HG03378 (cell line): ENCODE measurements around the gene PRPF19.

Experiments used
- ATAC-seq: cut with Tn5 transposase; IDR thresholded peaks from one replicate; pipeline ENCODE4 v1.9.1; 2021; ENCODE audit warnings: mild to moderate bottlenecking, moderate library complexity; ENCODE audit not compliant: unreplicated experiment

Gene PRPF19

DNA sequence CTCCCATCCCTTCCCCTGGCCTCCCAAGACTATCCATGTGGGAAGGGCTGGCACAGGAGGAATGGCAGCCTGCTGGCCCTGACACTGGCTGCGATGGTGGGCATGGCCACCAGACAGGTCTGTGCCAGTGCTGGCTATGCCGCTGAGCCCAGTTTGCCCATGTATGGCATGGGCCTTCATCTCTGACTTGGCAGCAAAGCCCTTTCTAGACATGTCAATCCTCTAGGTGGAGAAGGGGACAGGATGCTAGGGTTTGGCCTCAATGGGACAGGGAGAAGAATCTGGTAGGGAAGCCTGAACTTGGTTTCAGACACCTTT is 30.3 kb downstream of the PRPF19 start:
- ATAC-seq = no peak

DNA sequence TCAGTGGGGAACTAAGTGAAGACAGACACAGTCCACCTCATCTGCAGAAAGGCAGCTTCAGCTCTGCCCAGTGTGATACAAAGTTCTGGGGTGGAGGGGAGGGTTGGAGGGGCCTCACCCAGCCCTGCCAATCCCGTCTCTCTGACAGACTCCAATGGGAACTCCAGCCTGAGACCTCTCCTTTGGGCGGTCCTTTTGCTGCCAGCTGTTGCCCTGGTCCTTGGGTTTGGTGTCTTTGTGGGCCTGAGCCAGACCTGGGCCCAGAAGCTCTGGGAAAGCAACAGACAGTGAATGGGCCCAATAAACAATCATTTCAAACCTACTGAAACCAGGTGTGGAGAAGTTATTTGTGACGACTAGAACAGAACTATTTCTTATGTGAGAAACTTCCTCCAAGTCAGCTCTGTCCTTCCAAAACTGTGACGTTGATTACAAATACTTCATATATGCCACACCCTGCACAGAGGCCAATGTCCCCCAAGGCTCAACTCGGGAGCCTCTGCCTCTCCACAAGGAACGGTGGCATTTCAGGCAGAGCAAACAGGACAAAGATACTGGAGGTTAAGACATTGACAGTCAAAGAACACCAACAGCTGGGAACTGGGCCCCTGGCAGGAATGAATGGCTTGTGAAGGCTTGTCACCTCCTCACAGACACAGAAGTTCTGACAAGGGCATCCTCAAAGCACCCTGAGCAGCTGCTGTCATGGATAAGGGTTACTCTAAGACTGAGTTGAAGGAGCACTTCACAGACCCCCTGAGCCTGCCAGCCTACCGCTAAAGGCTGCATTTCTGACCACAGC is 30.8 kb downstream of the PRPF19 start:
- ATAC-seq = no peak

DNA sequence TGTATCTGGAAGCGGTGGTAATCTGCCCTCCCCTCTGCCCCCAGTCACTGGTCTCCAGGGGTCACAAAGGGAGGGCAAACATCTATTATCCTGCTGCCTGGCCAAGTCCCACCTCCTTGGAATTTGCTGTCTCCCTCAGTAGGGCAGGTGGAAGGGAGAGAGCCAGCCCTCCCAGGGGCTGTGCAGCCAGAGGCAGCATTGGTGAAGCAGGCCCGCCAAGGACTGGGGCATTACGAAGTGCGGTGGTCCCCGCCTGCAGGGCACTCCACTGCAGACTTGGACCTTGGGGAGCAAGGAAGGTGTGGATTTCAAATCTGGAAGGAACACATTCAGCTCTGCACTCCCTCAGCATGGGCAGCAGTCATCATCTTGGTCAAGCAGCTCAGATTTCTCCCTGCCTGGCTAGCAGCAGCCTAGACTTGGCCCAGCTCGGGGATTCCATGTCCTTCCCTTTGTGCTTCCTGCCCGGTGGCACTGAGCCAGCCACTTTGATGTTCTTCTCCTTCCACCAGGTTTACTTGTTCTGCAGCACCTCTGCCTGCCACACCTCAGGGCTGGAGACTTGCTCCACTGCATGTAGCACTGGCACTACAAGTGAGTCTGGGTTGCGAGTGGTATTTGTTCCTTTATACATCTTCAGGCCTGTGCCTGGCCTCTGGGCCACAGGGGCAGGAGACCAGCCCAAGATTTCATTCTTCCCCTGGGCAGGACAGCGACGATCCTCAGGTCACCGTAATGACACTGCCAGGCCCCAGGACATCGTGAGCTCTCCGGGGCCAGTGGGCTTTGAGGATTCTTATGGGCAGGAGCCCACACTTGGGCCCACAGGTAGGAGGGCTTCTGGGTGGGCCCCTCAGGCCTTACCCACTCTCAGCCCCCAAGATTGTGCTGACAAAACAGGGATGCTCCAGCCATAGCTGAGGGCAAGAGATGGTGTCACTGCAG is 31.7 kb downstream of the PRPF19 start:
- ATAC-seq = no peak

DNA sequence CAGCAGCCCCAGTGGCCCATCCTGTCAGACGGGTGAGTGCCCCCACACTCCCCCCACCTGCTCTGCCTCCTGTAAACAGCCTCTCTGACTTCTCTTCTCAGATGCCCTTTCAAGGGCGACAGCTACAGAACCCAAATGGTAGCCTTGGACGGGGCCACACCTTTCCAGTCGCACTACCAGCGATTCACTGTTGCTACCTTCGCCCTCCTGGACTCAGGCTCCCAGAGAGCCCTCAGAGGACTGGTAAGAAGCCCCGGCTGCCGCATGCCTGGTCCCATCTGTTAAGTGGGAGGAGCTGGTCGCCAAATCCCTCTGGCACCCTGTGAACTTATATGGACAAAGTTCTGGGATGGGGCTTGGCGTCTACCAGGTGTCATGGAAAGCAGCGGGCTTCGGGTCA is 32.9 kb downstream of the PRPF19 start:
- ATAC-seq = no peak

DNA sequence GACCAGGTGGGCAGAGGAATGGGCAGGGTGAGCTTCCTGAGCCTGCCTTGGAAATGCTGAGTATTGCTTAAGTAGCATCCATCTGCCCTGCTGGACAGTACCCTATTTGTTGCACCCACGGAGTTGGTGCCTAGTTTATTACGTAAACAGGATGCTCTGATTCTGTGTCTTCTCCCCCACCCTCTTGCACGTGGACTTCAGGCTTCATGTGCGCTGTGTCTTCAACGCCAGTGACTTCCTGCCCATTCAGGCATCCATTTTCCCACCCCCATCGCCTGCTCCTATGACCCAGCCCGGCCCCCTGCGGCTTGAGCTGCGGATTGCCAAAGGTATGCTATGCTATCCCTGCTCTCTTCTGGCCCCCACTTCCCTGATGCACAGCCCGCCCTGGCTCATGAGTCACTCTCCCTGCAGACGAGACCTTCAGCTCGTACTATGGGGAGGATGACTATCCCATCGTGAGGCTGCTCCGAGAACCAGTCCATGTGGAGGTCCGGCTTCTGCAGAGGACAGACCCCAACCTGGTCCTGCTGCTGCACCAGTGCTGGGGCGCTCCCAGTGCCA is 33.3 kb downstream of the PRPF19 start:
- no peak for ATAC-seq

DNA sequence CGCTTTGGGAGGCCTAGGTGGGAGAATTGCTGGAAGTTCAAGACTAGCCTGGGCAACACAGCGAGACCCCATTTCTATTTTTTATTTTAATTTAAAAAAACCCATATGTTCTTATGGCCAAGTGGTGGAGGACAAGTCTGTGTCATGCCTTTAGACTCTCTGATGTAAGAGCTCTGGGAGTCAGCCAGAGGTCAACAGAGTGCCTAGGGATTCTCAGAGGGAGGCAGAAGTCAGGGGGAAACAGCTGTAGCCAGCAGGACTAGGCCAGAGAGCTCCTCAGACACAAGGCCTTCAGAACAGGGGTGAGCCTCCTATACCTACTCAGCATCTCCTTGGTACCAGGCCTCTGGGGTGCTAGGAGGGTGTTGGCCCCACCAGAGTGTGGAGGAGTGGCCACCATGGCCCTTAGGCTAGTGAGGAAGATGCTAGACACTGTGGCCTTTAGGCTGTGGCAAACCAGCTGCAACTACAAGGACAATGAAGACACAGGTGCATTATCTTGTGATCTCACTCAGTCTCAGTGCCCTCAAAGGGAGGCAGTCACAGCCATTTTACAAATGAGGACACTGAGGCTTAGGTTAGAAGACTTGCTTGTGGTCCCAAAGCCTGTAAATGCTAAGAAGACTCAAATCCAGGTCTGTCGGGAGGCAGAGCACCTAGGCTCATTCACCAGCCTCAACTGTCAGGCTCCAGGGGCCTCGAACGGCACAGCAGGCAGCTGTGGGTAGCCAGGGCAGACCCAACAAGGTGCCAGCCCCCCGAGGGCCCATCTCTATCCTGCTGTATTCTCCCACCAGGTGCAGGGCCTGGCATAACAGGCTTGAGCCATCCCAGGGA is 34.0 kb downstream of the PRPF19 start:
- ATAC-seq = no peak

DNA sequence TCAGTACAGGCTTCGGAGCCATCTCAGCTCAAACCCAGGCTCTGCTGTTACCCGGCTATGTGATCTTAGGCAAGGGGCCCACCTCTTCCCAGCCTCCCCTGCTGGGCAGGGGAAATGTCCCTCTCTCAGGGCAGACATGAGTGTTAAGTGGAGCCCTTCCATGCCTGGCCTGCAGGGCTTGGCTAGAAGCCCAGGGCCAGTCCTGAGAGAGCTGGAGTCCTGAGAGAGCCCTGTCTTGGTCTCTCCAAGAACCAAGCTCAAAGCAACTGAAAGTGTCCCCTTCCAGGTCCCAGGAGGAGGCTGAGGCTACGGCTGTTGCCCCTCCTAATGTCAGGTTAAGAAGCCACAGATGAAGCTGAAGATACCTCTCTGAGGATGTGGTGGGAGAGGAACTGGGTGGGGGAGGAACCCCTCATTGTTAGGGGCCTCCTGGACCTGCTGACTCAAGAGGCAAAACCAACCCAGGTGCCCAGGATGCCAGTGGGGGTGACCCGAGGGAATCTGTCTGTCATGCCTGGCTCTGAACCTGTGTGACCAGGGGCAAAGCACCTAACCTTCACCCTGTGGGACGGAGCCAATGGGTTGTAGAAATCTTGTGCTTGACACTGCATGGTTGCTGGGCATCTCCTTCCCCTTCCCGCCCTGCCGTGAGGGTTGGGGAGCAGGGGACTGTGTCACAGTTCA is 34.9 kb downstream of the PRPF19 start:
- no peak for ATAC-seq

DNA sequence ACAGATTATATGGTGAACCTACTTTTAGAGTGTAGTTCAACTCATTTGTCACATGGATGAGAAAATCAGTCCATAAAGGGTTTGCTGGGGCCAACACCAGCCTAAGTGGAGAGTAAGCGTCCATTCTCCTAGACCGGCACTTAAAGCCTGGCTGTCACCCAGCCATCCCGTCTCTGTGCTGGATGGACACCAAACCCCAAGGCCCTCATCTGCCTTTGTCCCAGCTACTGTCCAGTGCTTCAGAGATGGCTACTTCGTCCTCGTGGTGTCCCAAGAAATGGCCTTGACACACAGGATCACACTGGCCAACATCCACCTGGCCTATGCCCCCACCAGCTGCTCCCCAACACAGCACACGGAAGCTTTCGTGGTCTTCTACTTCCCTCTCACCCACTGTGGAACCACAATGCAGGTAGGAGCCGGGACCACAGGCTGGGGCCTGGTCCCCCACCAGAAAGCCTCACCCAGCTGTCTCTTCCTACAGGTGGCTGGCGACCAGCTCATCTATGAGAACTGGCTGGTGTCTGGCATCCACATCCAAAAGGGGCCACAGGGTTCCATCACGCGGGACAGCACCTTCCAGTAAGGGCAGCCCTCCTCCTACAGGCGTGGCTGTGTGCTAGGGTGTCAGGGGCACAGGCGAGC is 35.5 kb downstream of the PRPF19 start:
- no peak for ATAC-seq

DNA sequence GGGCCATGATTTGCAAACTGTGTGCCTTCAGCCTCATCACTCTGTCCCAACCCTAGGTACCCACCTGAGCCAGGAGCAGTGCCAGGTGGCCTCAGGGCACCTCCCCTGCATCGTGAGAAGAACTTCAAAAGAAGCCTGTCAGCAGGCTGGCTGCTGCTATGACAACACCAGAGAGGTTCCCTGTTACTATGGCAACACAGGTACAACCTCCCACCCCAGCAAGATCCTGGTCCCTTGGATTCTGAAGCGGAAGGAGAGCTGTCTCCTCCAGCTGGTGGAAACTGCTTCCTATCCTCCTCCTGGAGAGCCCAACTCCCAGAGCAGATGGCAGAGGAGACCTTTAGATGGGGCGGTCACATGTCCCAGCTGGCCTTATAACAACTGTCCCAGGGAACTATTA is 36.1 kb downstream of the PRPF19 start:
- ATAC-seq = no peak

DNA sequence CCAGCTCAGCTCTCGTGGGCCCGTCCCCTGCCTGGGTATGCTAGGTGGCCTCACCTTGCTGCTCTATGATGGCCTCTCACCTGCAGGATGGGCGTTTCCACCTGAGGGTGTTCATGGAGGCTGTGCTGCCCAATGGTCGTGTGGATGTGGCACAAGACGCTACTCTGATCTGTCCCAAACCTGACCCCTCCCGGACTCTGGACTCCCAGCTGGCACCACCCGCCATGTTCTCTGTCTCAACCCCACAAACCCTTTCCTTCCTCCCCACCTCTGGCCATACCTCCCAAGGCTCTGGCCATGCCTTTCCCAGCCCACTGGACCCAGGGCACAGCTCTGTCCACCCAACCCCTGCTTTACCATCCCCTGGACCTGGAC is 36.9 kb downstream of the PRPF19 start:
- no peak for ATAC-seq

DNA sequence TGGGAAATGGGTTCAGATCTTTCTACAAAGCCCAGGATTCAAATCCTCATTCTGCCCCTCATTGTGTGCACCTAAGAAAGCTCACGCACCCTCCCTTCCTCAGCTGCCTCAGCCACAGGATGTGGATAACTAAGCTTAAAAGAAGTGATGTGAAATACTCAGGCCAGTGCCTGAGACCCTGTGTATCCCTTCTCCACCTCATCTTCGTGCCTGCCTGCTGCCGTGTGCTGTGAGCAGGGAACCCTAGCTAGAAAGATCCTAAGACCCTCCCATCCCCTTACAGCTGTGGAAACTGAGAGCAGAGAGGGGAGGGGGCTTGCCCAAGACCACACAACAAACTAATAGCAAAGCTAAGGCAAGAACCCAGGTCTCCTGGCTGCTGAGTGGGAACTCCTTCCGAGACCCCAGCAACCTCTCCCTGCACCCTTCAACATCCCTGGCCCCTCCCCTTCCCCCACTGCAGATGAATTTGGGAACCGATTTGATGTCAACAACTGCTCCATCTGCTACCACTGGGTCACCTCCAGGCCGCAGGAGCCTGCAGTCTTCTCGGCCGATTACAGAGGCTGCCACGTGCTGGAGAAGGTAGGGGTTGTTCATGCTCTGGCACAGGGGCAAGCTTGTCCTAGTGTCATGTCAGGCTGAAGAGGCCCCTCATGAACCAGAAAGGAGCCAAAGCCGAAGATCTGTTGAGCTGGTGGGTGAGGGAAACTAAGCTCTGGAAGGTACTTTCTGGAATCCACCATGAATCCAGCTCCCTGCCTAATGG is 37.5 kb downstream of the PRPF19 start:
- no peak for ATAC-seq

DNA sequence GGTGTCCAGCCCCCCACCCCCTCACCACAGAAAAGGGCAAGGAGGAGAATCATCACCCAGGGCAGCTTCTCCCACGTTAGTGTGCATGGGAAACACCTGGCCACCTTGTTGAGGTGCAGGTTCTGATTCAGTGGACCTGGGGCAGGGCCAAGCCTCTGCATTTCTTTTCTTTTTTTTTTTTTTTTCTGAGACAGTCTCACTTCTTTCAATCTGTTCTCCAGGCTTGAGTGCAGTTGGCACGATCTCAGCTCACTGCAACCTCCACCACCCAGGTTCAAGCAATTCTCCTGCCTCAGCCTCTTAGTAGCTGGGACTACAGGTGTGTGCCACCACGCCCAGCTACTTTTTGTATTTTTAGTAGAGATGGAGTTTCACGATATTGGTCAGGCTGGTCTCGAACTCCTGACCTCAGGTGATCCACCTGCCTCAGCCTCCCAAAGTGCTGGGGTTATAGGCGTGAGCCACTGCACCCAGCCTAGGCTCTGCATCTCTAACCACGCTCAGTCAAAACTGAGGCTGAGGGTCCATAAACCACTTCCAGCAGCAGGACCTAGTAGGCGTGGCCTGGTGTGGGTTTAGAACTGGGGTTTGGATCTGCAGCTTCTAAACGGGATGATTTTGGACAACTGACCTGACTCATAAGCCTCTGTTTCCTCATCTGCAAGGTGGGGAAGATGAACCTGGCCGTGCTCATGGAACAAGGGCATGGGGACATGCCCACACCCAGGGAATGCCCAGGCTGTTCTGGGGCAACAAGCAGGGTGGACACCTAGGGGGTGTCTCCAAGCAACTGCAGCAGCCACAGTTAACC is 38.3 kb downstream of the PRPF19 start:
- ATAC-seq = no peak

DNA sequence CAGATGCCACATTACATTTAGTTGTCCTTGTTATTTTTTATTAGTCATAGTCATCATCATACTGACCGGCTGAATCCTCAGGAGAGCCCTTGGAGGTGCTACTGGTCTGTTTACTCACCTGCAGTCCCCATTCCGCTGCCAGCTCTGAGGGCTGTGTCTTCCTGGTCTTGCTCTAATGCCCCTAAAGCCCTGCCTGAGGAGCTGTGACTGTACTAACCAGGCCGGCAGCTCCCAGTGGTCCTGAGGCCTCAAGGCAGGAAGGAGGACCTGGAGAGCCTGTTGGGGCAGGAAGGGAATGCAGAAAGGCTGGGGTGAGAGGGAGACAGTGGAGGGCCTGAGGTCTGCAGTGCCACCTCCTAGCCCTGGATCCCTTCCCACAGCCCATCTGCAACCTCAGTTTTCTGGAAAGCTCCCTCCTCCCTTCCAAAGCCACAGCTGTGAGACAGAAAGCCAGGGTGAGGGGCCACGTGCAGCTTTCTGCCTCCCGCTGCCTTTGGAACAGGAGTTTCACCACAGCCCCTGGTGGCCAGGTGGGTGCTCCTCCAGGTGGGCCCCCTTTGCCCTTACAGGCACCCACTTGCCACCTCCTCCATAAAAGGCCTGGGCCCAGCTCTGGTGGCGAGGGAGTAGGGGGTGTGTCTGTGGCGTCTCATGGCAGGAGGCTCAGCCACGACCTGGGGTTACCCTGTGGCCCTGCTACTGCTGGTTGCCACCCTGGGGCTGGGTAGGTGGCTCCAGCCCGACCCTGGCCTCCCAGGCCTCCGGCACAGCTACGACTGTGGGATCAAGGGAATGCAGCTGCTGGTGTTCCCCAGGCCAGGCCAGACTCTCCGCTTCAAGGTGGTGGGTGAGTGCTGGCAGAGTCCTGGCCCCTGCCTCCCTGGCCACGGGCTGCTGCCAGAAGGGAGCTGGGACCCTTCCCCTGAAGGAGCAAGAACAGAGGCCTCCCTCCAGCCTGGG is 39.2 kb downstream of the PRPF19 start, which contains the start of gene ZP1:
Gene ZP1, plus strand, starts transcription at position 632 of the 960 bp plus-strand sequence. Its CDS starts 20 bp downstream, at position 652.
- ATAC-seq = no peak

DNA sequence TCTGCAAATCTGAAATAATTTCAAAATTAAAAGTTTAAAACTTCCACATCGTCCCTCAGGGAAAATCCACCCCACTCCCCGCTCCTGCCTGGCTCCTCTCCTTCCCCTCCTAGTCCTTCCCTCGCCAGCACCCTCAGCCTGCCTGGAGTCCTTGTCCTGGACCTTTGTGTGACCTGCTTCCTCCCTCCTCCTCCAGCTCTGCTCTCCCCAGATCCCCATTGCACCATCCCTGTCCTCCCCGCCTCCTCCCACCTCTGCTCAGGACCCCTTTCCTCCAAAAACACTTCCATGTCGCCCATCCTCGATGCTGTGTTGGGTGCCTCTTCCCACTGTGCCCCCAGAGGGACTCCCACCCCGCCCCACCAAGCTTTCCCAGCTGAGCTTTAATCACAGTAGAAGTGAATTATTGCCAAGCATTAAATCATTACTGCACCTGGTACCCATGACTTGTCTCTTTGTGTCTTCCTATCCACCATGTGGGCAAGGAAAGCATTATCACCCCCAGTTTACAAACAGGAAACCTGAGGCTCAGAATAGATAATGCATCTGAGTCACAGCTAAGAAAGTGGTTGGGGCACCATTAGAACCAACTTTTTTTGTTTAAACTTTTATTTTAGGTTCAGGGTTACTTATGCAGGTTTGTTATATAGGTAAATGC is 41.4 kb downstream of the PRPF19 start:
- ATAC-seq = no peak

DNA sequence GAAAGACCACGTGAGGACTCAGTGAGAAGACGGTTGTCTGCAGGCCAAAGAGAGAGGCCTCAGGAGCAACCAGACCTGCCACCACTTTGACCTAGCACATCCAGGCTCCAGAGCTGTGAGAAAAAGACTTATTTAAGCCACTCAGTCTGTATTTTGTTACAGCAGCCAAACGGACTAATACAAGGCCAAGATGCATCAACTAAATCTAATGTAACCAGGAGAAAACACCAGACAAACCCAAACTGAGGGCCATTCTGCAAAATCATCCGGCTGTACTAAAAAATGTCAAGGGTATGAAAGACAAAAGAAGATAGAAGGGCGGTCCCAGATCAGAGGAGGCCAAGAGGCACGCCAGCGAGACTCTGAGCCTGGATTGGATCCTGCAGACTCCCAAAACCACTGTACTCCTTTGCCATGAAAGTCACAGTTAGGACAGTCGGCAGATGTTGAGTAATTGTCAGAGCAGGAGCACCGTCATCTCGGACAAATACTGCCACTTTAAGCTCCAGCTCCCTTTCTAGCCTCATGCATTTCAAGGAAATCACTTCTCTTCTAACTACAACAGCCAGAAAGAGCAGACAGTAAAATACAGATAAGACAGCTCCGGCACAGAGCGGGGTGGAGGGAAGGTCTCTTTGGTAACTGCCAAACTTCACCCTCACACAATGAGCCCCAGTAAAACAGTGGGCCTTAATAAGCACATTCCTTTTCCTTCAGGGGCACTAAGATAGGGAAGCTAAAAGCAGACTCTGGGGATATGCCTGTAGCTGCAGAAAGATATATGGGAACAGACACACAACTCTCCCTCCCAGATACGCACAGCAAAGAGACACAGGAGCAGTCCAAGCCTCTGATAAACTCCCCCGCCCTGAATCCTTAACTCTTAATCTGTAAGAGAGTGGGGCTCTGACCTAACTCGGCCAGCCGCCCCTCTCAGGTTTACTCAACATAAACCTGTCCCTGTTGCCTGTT is 42.5 kb downstream of the PRPF19 start:
- ATAC-seq = no peak
